Prostate gland (tissue), 2 donors: Measurements from ENCODE around the gene ITGAX.

Source experiments
- CTCF ChIP-seq, 4 experiments: fragments of 200-600 bp in 2 of 4; fragments of 450-650 bp in 2 of 4; sonication (generic) in 2 of 4; IDR thresholded peaks; 1 replicate in 3 of 4; 2 replicates in 1 of 4; pipeline ENCODE4 v1.5.1; 2016 to 2019; ENCODE audit warnings: antibody characterized with exemption in 4 of 4, mild to moderate bottlenecking in 2 of 4, moderate library complexity in 2 of 4
- POLR2A ChIP-seq: fragments of 450-650 bp; IDR thresholded peaks from one replicate; pipeline ENCODE4 v1.6.1; 2016; ENCODE audit warnings: antibody characterized with exemption, mild to moderate bottlenecking

DNA sequence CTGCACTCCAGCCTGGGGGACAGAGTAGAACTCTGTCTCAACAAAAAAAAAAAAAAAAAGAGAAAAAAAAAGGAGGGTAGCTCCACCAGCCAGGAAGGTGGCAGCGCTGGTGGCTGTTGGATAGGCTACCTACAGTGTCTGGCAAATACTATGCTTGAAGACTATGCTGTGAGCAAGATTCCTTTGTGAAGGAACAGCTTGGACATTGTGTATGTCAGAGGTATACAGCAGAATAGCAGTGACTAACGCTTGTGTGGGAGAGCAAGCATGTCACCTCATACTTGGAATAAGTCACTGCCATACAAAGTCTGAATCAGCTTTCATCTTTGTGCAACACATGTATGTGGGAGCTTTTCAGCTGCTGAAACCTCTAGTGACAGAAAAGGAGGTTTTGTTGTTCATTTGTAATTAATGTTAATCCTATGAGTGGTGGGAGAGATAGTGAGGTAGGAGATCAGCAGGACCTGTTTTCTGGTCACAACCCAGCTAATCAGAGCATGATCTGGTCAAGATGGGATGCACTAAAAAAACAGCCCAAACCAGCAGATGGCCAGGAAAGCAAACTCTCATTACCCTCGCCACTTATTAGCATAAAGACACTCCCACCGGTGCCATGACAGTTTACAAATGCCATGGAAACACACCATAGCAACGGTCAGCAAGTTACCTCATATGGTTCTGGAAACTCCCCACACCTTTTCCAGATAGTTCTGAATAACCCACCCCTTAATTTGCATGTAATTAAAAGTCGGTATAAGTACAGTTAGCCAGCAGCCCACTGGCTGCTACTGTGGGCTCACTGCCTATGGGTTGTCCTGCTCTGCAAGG is 31.4 kb downstream of the ITGAX start:
- no peak for TF ChIP-seq CTCF (IDR thresholded peaks at IDR 0.05)
- no peak for TF ChIP-seq POLR2A
